ENCODE measurements around the gene TUBGCP3. TPM values are rescaled to one million over a fixed set of nuclear protein-coding genes. Genes with fewer than 3 reads are reported as not detected.

The TUBGCP3 gene
- total RNA-seq, 4 donors from 2014 or later = 21.9 to 60.9 (median 32.0) TPM

DNA sequence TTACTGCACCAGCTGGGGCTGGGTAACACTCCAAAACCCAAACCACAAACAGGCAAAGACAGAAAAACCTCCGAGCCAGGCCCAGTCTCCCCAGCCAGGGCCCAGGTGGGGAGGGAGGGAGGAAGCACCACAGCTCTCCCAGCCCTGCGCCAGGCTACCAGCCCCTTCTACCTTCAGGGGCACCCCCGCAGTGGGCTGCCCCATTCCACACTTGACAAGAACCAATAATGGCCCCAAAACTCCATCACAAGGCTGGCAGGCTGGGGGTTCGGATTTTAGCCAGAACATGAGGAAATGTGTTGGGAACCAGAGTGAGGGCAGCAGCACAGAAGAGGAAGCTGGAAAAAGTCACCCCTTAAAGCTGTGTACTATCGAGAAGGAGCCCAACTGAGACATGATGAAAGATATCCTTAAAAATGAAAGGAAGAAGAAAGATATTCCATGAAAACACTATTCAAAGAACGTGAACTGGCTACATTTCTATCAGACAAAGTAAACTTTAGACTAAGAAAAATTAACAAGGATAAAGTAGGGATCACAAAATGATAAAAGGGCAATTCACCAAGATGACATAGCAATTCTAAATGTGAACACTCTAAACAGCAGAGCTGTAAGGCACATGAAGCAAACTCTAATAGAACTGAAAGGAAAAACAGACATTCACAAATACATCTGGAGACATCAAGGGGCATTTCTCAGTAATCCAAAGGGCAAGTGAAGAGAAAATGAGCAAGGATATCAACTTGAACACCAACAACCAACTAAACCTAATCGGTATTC lies 12.9 kb downstream of the TUBGCP3 start:
- H3K27me3 ChIP-seq = no peaks in the 10 kb centered on the region
- WGBS = 66% methylated on average over 7 of the region's 7 CpGs
- H3K9me3 ChIP-seq = no peaks in the 10 kb centered on the region
- DNase-seq (ENCODE audit: low spot score in 2 of 2) = no peak
- TF ChIP-seq POLR2A (IDR thresholded peaks at IDR 0.05) = no peak
- no peak for TF ChIP-seq POLR2AphosphoS5 (IDR thresholded peaks at IDR 0.05)
- no peak for TF ChIP-seq EP300 (IDR thresholded peaks at IDR 0.05)
- TF ChIP-seq, protein P1, sequence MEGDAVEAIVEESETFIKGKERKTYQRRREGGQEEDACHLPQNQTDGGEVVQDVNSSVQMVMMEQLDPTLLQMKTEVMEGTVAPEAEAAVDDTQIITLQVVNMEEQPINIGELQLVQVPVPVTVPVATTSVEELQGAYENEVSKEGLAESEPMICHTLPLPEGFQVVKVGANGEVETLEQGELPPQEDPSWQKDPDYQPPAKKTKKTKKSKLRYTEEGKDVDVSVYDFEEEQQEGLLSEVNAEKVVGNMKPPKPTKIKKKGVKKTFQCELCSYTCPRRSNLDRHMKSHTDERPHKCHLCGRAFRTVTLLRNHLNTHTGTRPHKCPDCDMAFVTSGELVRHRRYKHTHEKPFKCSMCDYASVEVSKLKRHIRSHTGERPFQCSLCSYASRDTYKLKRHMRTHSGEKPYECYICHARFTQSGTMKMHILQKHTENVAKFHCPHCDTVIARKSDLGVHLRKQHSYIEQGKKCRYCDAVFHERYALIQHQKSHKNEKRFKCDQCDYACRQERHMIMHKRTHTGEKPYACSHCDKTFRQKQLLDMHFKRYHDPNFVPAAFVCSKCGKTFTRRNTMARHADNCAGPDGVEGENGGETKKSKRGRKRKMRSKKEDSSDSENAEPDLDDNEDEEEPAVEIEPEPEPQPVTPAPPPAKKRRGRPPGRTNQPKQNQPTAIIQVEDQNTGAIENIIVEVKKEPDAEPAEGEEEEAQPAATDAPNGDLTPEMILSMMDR (IDR thresholded peaks at IDR 0.05) = no peak
- peaks cover 13% of the 10 kb centered on the region for H3K4me1 ChIP-seq
- no peaks in the 10 kb centered on the region for H3K36me3 ChIP-seq
- H3K27ac ChIP-seq = no peak overlapping the region
- no peak overlapping the region for H3K4me3 ChIP-seq

DNA sequence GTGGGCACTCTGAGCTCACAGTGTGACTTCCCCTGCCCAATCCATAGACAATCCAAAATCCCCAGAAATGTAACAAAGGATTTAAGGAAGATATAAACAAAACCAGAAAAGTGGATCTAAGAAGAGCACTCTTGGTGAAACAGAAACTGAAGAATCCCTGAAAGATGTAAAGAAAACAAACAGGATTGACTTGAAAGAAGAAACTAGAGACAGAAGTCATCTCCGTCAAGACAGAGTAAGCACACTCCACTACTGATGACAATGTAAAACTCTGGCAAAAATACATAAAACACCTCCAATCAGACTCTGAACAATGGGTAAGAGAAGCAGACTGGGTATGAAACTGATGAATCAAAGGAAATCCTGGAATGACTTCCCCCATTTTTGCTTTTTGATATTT lies 13.5 kb downstream of the TUBGCP3 start:
- H3K27ac ChIP-seq = no peak overlapping the region
- TF ChIP-seq, protein P1 (IDR thresholded peaks at IDR 0.05) = no peak
- TF ChIP-seq POLR2A (IDR thresholded peaks at IDR 0.05) = no peak
- no peak for TF ChIP-seq EP300 (IDR thresholded peaks at IDR 0.05)
- TF ChIP-seq POLR2AphosphoS5 (IDR thresholded peaks at IDR 0.05) = no peak
- no peak overlapping the region for H3K4me3 ChIP-seq
- no peaks in the 10 kb centered on the region for H3K27me3 ChIP-seq
- DNase-seq (ENCODE audit: low spot score in 2 of 2) = no peak
- H3K36me3 ChIP-seq = no peaks in the 10 kb centered on the region
- H3K4me1 ChIP-seq = peaks cover 13% of the 10 kb centered on the region
- no peaks in the 10 kb centered on the region for H3K9me3 ChIP-seq
- 84% methylated on average over 1 of the region's 1 CpG for WGBS

DNA sequence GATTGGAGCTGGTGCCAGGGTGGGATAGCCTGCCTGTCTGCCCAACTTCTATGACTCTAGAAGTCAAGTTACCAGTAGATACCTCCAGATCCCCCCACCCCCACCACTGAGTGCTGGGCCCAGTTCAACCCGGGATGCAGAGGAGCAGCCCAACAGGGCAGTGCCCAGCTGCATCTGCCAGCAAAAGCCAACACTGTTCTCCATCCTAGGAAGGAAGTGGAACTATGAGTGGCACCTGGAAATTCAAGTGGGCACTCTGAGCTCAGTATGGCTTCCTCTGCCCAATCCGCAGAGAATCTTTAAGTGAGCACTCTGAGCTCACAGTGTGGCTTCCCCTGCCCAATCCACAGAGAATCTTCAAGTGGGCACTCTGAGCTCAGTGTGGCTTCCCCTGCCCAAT lies 14.2 kb downstream of the TUBGCP3 start:
- DNase-seq (ENCODE audit: low spot score in 2 of 2) = no peak
- Histone ChIP-seq H3K4me3 (no peak overlapping the region), H3K27ac (no peak overlapping the region), H3K36me3 (peaks cover 2% of the 10 kb centered on the region), H3K9me3 (no peaks in the 10 kb centered on the region), H3K27me3 (no peaks in the 10 kb centered on the region), H3K4me1 (peaks cover 13% of the 10 kb centered on the region)
- WGBS = no CpG with 5 or more reads among the region's 2 CpGs
- TF ChIP-seq POLR2AphosphoS5 (IDR thresholded peaks at IDR 0.05) = no peak
- no peak for TF ChIP-seq POLR2A (IDR thresholded peaks at IDR 0.05)
- TF ChIP-seq, protein P1 (IDR thresholded peaks at IDR 0.05) = no peak
- TF ChIP-seq EP300 (IDR thresholded peaks at IDR 0.05) = no peak

DNA sequence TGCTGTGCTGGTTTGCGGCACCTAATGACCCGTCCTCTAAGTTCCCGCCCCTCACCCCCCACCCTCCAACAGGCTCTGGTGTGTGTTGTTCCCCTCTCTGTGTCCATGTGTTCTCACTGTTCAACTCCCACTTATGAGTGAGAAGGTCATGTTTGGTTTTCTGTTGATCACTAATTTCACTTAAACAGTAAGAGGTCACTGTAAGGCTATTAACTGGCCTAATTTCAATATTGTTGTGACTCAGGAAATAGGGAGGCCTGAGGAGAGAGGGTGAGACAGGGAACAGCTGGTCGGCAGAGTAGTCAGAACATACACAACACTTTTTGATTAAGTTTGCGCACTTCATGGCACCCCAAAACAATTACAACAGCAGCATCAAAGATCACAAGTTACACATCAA lies 15.6 kb downstream of the TUBGCP3 start:
- Histone ChIP-seq H3K4me3 (no peak overlapping the region), H3K27ac (no peak overlapping the region), H3K36me3 (peaks cover 16% of the 10 kb centered on the region), H3K27me3 (no peaks in the 10 kb centered on the region), H3K9me3 (no peaks in the 10 kb centered on the region), H3K4me1 (peaks cover 13% of the 10 kb centered on the region)
- 87% methylated on average over 5 of the region's 5 CpGs for WGBS
- TF ChIP-seq POLR2AphosphoS5 (IDR thresholded peaks at IDR 0.05) = no peak
- TF ChIP-seq, protein P1 (IDR thresholded peaks at IDR 0.05) = no peak
- no peak for TF ChIP-seq EP300 (IDR thresholded peaks at IDR 0.05)
- TF ChIP-seq POLR2A (IDR thresholded peaks at IDR 0.05) = no peak
- no peak for DNase-seq (ENCODE audit: low spot score in 2 of 2)

DNA sequence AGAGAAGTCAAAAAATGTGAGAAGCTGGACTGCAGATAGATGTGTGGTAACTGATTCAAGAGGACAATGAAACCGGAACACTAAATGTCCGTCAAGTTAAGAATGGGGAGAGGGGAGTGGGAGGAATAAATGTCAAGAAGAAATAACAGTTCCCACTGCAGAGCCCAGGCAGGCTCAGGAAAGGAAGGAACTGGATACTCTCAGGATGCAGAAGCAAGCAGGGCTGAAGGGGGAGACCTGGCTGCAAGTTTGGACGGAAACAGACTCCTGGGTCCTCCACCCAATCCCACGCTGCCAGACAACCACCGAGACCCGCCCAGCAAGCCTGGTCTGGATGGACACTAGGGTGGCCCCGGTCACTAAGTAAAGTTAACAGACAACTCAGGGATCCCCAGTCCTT lies 18.1 kb downstream of the TUBGCP3 start:
- H3K4me1 ChIP-seq = peaks cover 2% of the 10 kb centered on the region
- no peaks in the 10 kb centered on the region for H3K9me3 ChIP-seq
- 94% methylated on average over 7 of the region's 7 CpGs for WGBS
- peaks cover 35% of the 10 kb centered on the region for H3K36me3 ChIP-seq
- no peaks in the 10 kb centered on the region for H3K27me3 ChIP-seq
- H3K27ac ChIP-seq = no peak overlapping the region
- DNase-seq (ENCODE audit: low spot score in 2 of 2) = no peak
- TF ChIP-seq EP300 (IDR thresholded peaks at IDR 0.05) (no peak), POLR2AphosphoS5 (IDR thresholded peaks at IDR 0.05) (no peak), POLR2A (IDR thresholded peaks at IDR 0.05) (no peak)
- TF ChIP-seq, protein P1 (IDR thresholded peaks at IDR 0.05) = no peak
- H3K4me3 ChIP-seq = no peak overlapping the region
